GM19372 (cell line): ENCODE data around the gene ANTKMT.

Source experiments
- ATAC-seq: cut with Tn5 transposase; IDR thresholded peaks from one replicate; pipeline ENCODE4 v1.9.1; 2021; ENCODE audit warnings: mild to moderate bottlenecking, low read depth, moderate library complexity; ENCODE audit not compliant: unreplicated experiment

Gene ANTKMT

GRCh38 chr16:760545-761343 is 39.8 kb downstream of the ANTKMT start, which contains the start of gene MSLN:
MSLN (plus strand) TSS chr16:760734; CDS start chr16:762681, 1,947 bp downstream.
- no peak for ATAC-seq

- ATAC-seq = no peak
Measured at GRCh38 chr16:761625-762513, 40.9 kb downstream of the ANTKMT start.

- ATAC-seq = no peak
Measured at GRCh38 chr16:762595-763268, 41.8 kb downstream of the ANTKMT start.

GRCh38 chr16:763369-764183 is 42.6 kb downstream of the ANTKMT start:
- no peak for ATAC-seq

- ATAC-seq = no peak
Measured at GRCh38 chr16:764184-764750, 43.3 kb downstream of the ANTKMT start.

- no peak for ATAC-seq
Measured at GRCh38 chr16:764848-765487, 44.0 kb downstream of the ANTKMT start.

- ATAC-seq = no peak
Measured at GRCh38 chr16:765488-765865, 44.5 kb downstream of the ANTKMT start.

GRCh38 chr16:766008-766819 is 45.3 kb downstream of the ANTKMT start:
- ATAC-seq = no peak

- ATAC-seq = no peak
Measured at GRCh38 chr16:766820-767640, 46.1 kb downstream of the ANTKMT start.

GRCh38 chr16:767743-768235 is 46.8 kb downstream of the ANTKMT start:
- ATAC-seq = no peak

- no peak for ATAC-seq
Measured at GRCh38 chr16:768428-768827, 47.5 kb downstream of the ANTKMT start.

- no peak for ATAC-seq
Measured at GRCh38 chr16:769184-769784, 48.3 kb downstream of the ANTKMT start.

- ATAC-seq = no peak
Measured at GRCh38 chr16:769934-770333, 49.0 kb downstream of the ANTKMT start.

GRCh38 chr16:770411-770810 is 49.5 kb downstream of the ANTKMT start:
- ATAC-seq = no peak
